Measurements from ENCODE around the gene SCO2.

SCO2 gene

DNA sequence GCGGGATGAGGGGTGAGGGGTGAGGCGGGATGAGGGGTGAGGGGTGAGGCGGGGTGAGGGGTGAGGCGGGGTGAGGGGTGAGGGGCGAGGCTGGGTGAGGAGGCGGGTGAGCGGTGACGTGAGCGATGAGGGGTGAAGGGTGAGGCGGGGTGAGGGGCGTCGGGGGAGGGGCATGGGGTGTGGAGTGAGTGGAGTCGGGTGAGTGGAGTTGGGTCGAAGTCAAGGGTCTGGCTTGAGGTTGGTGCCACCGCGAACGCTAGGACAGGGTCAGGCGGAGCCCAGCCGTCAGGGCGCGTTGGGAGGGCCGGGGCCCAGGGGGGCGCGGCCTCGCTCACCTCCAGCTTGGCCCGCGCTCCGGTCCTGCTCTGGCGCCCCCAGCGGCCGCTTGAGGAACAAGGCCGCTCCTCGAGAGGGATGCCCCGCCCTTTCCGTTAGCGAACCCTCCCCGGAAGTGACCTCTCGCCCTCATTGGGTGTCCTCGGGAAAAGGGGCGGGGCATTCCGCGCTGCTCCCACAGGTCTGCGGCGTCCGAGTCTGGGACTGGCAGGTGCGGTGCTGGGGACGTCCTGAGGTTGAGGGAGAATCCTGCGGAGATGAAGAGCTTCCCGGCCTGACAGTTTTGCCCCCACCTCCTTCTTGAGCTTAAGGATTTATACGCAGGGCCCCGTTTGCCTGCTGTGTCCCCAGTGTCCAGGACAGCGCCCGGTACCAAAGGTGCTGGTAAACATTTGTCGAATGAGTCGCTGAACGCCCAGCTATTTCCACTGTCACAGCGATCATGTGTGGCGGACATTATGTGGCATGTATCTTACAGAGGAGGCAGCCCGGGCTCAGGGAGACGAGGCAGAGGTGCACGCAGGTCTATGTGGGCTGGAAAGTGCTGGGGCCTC, 37.4 kb upstream of the SCO2 start, which contains the start of gene SYCE3:
Gene SYCE3 (minus strand): TSS at position 397 of the 890 bp plus-strand sequence. CDS start 6,514 bp downstream, outside the sequence.
- DNase-seq (ENCODE audit: low spot score) = peak; percentile 93
- Histone ChIP-seq H3K4me3 (peak within 1 kb of the TSS; percentile 75), H3K27ac (peak within 1 kb of the TSS in 1 of 2 donors; percentile 49)
- TF ChIP-seq, protein P1, sequence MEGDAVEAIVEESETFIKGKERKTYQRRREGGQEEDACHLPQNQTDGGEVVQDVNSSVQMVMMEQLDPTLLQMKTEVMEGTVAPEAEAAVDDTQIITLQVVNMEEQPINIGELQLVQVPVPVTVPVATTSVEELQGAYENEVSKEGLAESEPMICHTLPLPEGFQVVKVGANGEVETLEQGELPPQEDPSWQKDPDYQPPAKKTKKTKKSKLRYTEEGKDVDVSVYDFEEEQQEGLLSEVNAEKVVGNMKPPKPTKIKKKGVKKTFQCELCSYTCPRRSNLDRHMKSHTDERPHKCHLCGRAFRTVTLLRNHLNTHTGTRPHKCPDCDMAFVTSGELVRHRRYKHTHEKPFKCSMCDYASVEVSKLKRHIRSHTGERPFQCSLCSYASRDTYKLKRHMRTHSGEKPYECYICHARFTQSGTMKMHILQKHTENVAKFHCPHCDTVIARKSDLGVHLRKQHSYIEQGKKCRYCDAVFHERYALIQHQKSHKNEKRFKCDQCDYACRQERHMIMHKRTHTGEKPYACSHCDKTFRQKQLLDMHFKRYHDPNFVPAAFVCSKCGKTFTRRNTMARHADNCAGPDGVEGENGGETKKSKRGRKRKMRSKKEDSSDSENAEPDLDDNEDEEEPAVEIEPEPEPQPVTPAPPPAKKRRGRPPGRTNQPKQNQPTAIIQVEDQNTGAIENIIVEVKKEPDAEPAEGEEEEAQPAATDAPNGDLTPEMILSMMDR (IDR thresholded peaks at IDR 0.05) = peak; percentile 94

DNA sequence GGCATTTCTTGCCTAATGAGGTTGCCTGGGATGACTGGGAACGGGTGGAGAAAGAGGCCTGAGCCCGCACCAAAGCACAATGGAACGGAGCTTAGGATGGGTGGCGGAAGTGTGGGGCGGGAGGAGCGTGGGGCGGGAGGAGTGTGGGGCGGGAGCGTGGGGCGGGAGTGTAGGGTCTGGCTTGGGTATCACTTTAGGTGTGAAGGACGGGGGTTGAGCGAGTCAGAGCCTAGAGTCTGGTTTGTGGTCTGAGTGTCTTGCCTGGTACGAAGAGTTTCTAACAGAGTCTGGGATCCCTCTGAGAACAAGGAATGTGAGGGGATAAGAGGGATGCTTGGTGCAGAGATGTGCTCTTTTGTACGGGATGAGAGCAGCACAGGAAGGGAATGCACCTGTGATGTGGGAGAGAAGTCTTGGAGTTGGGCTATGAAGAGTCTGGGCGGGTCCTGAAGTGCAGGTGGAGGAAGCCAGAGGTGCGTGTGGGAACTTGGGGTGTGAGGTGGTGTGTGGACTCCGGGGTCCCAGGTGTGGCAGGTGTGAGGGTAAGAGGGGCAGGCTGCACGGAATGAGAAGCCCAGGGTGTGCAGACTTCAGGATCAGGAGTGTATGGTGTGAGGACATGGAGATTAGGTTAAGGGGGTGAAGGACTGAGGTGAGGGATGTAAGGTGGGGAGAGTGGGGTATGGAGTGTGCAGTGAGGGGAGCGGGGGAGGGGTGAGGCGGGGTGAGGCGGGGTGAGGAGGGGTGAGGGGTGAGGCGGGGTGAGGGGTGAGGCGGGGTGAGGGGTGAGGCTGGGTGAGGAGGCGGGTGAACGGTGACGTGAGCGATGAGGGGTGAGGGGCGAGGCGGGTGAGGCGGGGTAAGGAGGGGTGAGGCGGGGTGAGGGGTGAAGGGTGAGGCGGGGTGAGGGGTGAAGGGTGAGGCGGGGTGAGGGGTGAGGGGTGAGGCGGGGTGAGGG, 36.3 kb upstream of the SCO2 start:
- TF ChIP-seq, protein P1 (IDR thresholded peaks at IDR 0.05) = no peak
- no peak for DNase-seq (ENCODE audit: low spot score)
- H3K4me3 ChIP-seq = no peak overlapping the region

DNA sequence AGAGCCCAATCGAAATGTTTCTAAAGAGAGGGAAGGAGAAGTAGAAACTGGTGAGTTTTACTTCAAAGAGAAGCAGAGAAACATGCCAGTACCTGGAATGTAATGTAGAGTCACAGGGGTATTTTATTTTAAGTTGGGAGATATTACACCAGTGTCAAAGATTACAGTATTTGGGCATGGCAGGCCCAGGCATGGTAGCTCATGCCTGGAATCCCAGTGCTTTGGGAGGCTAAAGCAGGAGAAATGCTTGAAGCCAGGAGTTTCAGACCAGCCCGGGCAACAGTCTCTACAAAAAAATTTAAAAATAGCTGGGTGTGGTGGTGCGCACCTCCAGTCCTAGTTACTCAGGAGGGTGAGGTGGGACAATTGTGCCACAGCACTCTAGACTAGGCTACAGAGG, 34.6 kb upstream of the SCO2 start:
- H3K27ac ChIP-seq = no peak overlapping the region
- DNase-seq (ENCODE audit: low spot score) = no peak
- TF ChIP-seq, protein P1 (IDR thresholded peaks at IDR 0.05) = no peak
- no peak overlapping the region for H3K4me3 ChIP-seq

More for the DNA sequence above, 36.3 kb upstream of the SCO2 start:
- no peak overlapping the region for H3K27ac ChIP-seq

DNA sequence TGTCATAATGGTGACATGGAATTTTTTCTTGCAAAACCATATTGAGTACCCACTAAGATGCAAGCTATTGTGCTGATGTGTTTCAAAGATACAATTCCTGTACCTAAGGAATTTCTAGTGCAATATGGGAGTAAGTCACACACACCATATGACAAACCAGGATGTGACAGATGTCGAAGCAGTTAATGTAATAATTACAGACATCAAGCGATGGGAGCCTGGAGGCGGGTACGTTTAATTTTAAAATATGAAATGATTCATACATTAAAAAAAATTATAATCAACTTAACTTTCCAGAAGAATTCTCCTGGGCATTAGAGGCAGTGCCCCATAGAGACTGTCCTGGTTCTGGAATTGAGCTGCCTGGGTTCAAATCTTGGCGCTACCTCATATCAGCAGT, 31.3 kb upstream of the SCO2 start:
- no peak for DNase-seq (ENCODE audit: low spot score)
- H3K4me3 ChIP-seq = no peak overlapping the region
- TF ChIP-seq, protein P1 (IDR thresholded peaks at IDR 0.05) = no peak
- H3K27ac ChIP-seq = no peak overlapping the region

DNA sequence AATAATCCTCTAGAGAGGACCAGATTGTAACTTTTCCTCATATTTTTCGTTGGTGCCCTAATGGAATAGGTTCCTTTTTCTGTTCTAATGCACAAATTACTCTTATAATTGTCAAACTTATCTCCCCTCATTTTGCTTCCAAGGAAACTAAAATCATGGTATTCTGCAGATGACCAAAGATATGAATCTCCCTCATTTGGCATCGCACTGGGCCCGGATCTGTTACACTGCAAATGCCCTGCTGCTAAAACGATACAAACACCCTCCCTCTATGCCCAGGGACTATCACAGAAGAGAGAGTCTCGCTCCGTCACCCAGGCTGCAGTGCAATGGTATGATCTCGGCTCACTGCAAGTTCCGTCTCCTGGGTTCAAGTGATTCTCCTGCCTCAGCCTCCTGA, 27.9 kb upstream of the SCO2 start:
- no peak overlapping the region for H3K27ac ChIP-seq
- no peak overlapping the region for H3K4me3 ChIP-seq
- TF ChIP-seq, protein P1 (IDR thresholded peaks at IDR 0.05) = no peak
- DNase-seq (ENCODE audit: low spot score) = no peak

DNA sequence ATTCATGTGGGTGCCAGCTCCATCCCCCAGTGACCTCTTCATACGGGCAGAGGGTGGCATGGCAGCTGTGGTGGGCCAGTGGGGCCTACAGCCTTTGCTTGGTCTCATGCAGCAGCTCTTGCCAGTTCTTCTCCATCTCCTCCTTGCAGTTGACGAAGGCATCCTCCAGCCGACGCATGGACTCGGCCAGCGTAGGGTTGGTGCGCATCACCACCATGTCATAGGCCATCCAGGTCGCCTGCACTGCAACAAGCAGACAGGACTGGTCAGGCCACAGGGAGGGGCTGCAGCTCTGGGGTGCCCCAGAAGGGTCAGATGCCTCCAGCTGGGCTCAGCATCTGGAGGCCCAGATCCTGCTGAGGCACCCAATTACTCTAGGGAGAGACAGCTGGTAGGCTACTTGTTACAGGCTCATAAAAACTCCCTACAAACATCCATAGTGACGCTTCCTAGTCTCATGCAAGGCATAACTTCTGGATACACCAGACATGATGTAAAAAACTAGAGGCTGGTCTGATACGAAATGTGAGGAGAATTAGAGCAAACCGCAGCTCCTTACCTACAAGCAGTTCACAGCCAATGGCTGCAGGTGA, 25.9 kb upstream of the SCO2 start:
- DNase-seq (ENCODE audit: low spot score) = no peak
- TF ChIP-seq, protein P1 (IDR thresholded peaks at IDR 0.05) = no peak
- Histone ChIP-seq H3K27ac (no peak overlapping the region), H3K4me3 (no peak overlapping the region)
